BE2C (cell line): Measurements from ENCODE around the gene KRT13.

Experiments
- DNase-seq: peaks from one replicate; pipeline ENCODE4 v3.0.0-alpha.2; 2020
- H3K27me3 ChIP-seq: fragments of 250-450 bp; sonication (Bioruptor Pico); 2 replicates; pipeline ENCODE4 v1.5.1; 2020; ENCODE audit warnings: mild to moderate bottlenecking
- H3K36me3 ChIP-seq: fragments of 250-450 bp; sonication (Bioruptor Pico); 2 replicates; pipeline ENCODE4 v1.5.1; 2020; ENCODE audit warnings: mild to moderate bottlenecking
- H3K4me1 ChIP-seq: fragments of 250-450 bp; sonication (Bioruptor Pico); 2 replicates; pipeline ENCODE4 v1.5.1; 2020
- H3K4me3 ChIP-seq: 2 replicates; pipeline ENCODE4 v1.5.1; 2011; ENCODE audit warnings: low read depth, low read length
- H3K9me3 ChIP-seq: fragments of 250-450 bp; sonication (Bioruptor Pico); 2 replicates; pipeline ENCODE4 v1.5.1; 2020
- CTCF ChIP-seq: IDR thresholded peaks from 2 replicates; pipeline ENCODE4 v1.5.1; 2012; ENCODE audit warnings: mild to moderate bottlenecking, low read depth, low read length

Gene KRT13

GRCh38 chr17:41512546-41513167 lies 7.2 kb upstream of the KRT13 start:
- no peaks in the 10 kb centered on the region for H3K9me3 ChIP-seq
- H3K27me3 ChIP-seq = no peaks in the 10 kb centered on the region
- TF ChIP-seq CTCF = no peak
- no peak for DNase-seq
- no peak overlapping the region for H3K4me3 ChIP-seq
- H3K36me3 ChIP-seq = no peaks in the 10 kb centered on the region
- H3K4me1 ChIP-seq = peaks cover 8% of the 10 kb centered on the region

DNA sequence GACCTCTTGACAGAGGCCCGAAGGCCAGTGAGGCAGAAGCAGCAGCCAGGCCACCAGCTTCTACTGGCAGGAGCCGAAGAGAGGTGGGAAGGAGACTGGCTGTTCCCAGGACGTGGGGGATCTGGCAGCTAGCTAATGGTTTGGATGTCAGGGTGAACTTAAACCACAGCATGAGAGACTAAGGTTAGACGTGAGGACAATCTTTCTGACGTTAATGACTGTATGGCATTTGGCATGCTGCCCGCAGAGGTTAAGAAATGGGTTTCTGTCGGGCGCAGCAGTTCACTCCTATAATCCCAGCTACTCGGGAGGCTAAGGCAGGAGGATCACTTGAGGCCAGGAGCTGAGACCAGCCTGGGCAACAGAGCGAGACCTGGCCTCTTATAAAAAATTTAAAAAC lies 6.3 kb upstream of the KRT13 start:
- Histone ChIP-seq H3K36me3 (no peaks in the 10 kb centered on the region), H3K4me1 (peaks cover 8% of the 10 kb centered on the region), H3K4me3 (no peak overlapping the region), H3K9me3 (no peaks in the 10 kb centered on the region), H3K27me3 (no peaks in the 10 kb centered on the region)
- TF ChIP-seq CTCF = no peak
- DNase-seq = no peak

DNA sequence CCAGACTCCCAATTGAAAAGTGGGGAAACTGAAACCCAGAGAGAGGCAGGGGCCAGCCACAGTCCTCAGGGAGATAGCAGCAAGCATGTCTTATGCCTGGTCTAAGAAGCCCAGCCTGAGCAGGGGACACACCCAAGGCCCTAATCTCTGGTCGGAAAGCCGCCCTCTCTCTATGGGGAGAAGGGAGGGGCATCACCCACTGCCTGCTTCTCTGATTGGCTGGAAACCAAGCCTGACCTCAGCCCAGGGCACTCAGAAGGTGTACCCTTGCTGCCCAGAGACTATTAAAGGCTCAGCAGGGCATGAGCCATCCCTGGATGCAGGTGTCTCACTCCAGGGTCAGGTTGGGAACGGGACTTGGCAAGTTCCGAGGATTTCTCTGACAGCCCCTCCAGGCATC lies 5.7 kb upstream of the KRT13 start:
- H3K4me1 ChIP-seq = peaks cover 8% of the 10 kb centered on the region
- H3K36me3 ChIP-seq = no peaks in the 10 kb centered on the region
- H3K9me3 ChIP-seq = no peaks in the 10 kb centered on the region
- DNase-seq = no peak
- H3K4me3 ChIP-seq = no peak overlapping the region
- no peaks in the 10 kb centered on the region for H3K27me3 ChIP-seq
- TF ChIP-seq CTCF = no peak

DNA sequence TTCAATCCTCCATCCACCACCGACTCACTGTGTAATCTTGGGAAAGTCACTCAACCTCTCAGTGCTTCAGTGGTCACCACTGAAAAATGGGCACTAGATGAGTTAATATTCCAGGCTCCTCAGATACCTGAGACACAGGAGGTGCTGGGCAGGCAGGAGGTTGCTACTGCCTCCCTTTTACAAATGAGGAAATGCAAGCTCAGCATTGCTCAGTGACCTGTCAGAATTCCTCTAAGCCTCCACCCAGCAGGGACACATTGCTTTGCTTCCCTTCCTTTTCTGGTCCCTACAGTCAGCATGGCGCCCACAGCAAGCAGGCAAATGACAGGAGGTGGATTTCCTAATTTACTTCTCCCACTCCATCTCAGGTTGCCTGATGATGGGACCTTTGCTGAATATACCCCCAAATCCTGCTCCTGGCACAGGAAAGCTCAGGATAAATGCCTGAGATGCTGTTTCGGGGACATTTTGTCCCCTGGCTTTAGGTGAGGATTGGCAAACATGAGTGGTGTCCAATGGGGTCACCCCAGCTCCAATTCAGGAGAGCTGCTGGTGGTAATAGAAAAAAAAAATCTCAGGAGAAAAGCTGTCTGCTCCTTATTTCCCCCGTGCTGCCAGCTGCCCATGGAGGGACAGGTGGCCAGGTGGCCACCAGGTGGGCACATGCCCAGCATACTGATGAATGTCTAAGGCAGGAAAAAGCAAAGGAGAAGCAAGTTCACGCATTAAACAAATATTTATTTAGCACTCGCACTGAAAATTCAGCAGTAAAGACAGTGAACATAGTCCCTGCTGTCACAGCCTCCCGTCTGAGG lies 5.0 kb upstream of the KRT13 start:
- Histone ChIP-seq H3K27me3 (no peaks in the 10 kb centered on the region), H3K9me3 (no peaks in the 10 kb centered on the region), H3K4me1 (peaks cover 8% of the 10 kb centered on the region), H3K4me3 (no peak overlapping the region), H3K36me3 (no peaks in the 10 kb centered on the region)
- no peak for TF ChIP-seq CTCF
- no peak for DNase-seq

DNA sequence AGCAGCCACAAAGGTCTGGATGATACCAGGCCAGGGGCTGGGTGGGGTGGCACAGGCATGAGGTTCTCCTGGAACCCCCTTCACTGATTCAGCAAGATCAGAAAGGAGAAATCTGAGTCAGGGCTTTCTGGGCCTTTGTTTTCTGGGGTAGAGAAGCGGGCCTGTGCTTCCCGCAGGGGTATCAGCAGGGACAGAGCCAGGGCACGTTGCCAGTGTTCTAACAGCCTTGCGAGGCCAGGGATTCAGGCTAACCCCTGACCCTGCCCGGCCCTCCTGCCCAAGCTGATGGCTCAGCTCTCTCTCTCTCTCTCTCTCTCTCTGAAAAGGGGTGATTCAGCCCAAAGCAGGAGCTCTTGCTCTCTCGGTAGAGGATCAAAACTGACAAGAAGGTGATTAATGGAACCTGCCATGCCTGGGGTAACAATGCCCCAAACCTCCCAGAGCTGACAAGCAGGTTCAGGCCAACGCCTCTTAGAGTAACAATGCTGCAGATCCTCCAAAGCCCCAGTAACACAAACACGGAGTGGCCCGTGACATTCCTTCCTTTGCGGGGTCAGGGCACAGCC lies 2.0 kb upstream of the KRT13 start:
- DNase-seq = no peak
- TF ChIP-seq CTCF = no peak
- Histone ChIP-seq H3K9me3 (no peaks in the 10 kb centered on the region), H3K27me3 (no peaks in the 10 kb centered on the region), H3K4me3 (no peak overlapping the region), H3K4me1 (no peaks in the 10 kb centered on the region; the same call in 1 of the 2 replicates), H3K36me3 (no peaks in the 10 kb centered on the region)
